Measurements from ENCODE around the gene TSPAN5. TPM values are rescaled to one million over a fixed set of nuclear protein-coding genes. Genes with fewer than 3 reads are reported as not detected.

The TSPAN5 gene
- total RNA-seq, 3 donors from 2014 or later (not counting 1 experiment from before 2014, with no cell fraction given) = 6.8 to 13.7 (median 11.4) TPM

DNA sequence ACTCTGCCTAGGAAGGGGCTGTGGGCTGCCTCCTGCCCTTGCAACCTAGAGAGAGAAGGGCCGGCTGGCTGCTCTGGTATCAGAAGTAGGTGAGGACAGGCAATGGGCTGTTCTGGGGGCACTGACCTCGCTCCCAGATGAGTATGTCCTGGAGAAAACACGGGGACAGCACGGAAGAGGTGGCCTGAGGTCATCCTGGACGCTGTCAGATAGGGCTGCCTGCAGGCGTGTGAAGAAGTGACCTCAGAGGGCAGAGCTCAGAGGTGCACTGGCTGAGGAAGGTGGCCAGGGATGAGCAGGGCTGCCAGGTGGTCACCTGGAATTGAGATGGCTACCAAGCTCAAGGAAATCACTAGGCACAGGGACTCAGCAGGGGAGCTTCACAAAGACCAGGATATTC, 159.6 kb downstream of the TSPAN5 start:
- H3K4me1 ChIP-seq (ENCODE audit: control insufficient read depth, insufficient read depth, low read length) = peaks cover 13% of the 10 kb centered on the region
- TF ChIP-seq, protein P1, sequence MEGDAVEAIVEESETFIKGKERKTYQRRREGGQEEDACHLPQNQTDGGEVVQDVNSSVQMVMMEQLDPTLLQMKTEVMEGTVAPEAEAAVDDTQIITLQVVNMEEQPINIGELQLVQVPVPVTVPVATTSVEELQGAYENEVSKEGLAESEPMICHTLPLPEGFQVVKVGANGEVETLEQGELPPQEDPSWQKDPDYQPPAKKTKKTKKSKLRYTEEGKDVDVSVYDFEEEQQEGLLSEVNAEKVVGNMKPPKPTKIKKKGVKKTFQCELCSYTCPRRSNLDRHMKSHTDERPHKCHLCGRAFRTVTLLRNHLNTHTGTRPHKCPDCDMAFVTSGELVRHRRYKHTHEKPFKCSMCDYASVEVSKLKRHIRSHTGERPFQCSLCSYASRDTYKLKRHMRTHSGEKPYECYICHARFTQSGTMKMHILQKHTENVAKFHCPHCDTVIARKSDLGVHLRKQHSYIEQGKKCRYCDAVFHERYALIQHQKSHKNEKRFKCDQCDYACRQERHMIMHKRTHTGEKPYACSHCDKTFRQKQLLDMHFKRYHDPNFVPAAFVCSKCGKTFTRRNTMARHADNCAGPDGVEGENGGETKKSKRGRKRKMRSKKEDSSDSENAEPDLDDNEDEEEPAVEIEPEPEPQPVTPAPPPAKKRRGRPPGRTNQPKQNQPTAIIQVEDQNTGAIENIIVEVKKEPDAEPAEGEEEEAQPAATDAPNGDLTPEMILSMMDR (IDR thresholded peaks at IDR 0.05) = no peak
- peaks cover 2% of the 10 kb centered on the region for H3K9me3 ChIP-seq (ENCODE audit: control insufficient read depth, insufficient read depth, low read length)
- H3K36me3 ChIP-seq (ENCODE audit: control insufficient read depth, insufficient read depth, low read length) = no peaks in the 10 kb centered on the region
- H3K4me3 ChIP-seq (ENCODE audit: low read length) = no peak overlapping the region
- Mint-ChIP-seq H3K27ac (peak overlapping the region in 1 of 2 donors; percentile 84), H3K4me3 (no peak overlapping the region), H3K27me3 (ENCODE audit: low read depth in 2 of 2) (no peaks in the 10 kb centered on the region), H3K4me1 (peaks cover 27 to 38% of the 10 kb centered on the region in 2 donors), H3K9me3 (peaks cover 2 to 3% of the 10 kb centered on the region in 2 donors), H3K36me3 (no peaks in the 10 kb centered on the region)
- intact Hi-C loops (cut with micrococcal nuclease) = no loop called here
- 95% methylated on average over 6 of the region's 6 CpGs for WGBS (ENCODE audit: insufficient coverage)
- DNase-seq (no peak), ATAC-seq (no peak)
- H3K27ac ChIP-seq (ENCODE audit: low read length) = no peak overlapping the region
- H3K27me3 ChIP-seq (ENCODE audit: control insufficient read depth, insufficient read depth, low read length) = no peaks in the 10 kb centered on the region

DNA sequence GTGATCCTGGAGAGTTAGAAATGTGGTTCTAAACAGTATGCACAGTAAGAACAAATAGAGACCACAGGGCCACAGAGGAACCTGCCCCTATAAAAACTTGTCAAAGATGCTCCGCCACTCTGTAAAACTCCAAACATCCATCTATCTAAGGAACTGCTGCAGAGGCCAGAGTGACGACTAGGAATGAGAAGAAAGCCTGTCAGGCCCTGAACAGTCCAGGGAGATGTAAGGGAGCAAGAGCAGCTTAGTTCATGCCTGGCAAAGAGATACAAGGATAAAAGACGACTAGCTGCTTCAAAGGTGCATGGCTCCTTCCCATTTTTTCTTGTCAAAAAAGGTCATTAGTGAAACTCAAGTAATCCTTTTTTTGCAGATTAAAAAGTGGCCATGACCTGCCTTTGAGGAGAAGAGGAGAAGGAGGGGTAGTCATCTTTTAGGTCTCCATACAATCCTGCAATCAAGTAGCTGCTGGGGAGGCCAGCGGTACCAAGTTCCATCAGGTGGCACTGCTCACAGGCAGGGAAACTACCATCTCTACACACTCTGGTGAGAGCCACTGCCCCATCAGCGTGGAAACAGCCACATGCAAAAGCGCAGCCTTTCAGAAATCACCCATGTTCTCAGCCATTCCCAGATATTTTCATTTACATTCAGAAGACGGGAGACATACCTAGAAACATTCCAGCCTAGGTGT, 162.1 kb downstream of the TSPAN5 start:
- H3K9me3 Mint-ChIP-seq = peaks cover 1% of the 10 kb centered on the region in 2 donors
- TF ChIP-seq, protein P1 (IDR thresholded peaks at IDR 0.05) = no peak
- Histone ChIP-seq H3K4me1 (ENCODE audit: control insufficient read depth, insufficient read depth, low read length) (peaks cover 13% of the 10 kb centered on the region), H3K4me3 (ENCODE audit: low read length) (no peak overlapping the region), H3K36me3 (ENCODE audit: control insufficient read depth, insufficient read depth, low read length) (no peaks in the 10 kb centered on the region), H3K27ac (ENCODE audit: low read length) (no peak overlapping the region), H3K27me3 (ENCODE audit: control insufficient read depth, insufficient read depth, low read length) (no peaks in the 10 kb centered on the region), H3K9me3 (ENCODE audit: control insufficient read depth, insufficient read depth, low read length) (no peaks in the 10 kb centered on the region)
- no peaks in the 10 kb centered on the region for H3K36me3 Mint-ChIP-seq
- H3K27ac Mint-ChIP-seq = peak overlapping the region in 1 of 2 donors; percentile 49
- ATAC-seq = no peak
- peaks cover 18 to 32% of the 10 kb centered on the region in 2 donors for H3K4me1 Mint-ChIP-seq
- intact Hi-C loops (cut with micrococcal nuclease) = no loop called here
- H3K27me3 Mint-ChIP-seq (ENCODE audit: low read depth in 2 of 2) = no peaks in the 10 kb centered on the region
- DNase-seq = no peak
- 96% methylated on average over 6 of the region's 7 CpGs for WGBS (ENCODE audit: insufficient coverage)
- H3K4me3 Mint-ChIP-seq = no peak overlapping the region

DNA sequence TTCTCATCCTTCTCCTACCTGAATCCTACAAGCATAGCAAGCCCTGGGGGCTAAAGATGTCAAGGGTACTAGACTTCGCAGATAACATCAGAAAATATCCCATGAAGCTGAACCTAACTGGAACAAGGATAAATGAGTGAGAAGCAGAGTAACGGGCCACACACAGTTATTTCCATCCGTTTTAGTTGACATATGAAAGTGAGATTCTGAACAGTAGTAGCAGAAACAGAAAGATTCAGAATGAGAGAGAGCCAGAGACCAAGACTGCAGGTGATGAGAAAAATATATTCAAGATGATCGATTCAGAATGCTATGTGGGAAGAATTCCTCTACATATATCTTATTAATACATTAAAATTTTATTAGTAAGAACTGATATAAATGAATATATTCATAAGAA, 165.1 kb downstream of the TSPAN5 start:
- no peaks in the 10 kb centered on the region for H3K9me3 ChIP-seq (ENCODE audit: control insufficient read depth, insufficient read depth, low read length)
- H3K4me1 Mint-ChIP-seq = peaks cover 9 to 29% of the 10 kb centered on the region in 2 donors
- H3K36me3 Mint-ChIP-seq = no peaks in the 10 kb centered on the region
- H3K27ac ChIP-seq (ENCODE audit: low read length) = no peak overlapping the region
- ATAC-seq (no peak), DNase-seq (no peak)
- peaks cover 6% of the 10 kb centered on the region for H3K4me1 ChIP-seq (ENCODE audit: control insufficient read depth, insufficient read depth, low read length)
- WGBS (ENCODE audit: insufficient coverage) = 86% methylated on average over 3 of the region's 4 CpGs
- intact Hi-C loops (cut with micrococcal nuclease) = no loop called here
- no peaks in the 10 kb centered on the region for H3K27me3 Mint-ChIP-seq (ENCODE audit: low read depth in 2 of 2)
- H3K36me3 ChIP-seq (ENCODE audit: control insufficient read depth, insufficient read depth, low read length) = no peaks in the 10 kb centered on the region
- no peak overlapping the region for H3K4me3 Mint-ChIP-seq
- H3K27ac Mint-ChIP-seq = no peak overlapping the region
- TF ChIP-seq, protein P1 (IDR thresholded peaks at IDR 0.05) = no peak
- H3K9me3 Mint-ChIP-seq = no peaks in the 10 kb centered on the region
- no peak overlapping the region for H3K4me3 ChIP-seq (ENCODE audit: low read length)
- H3K27me3 ChIP-seq (ENCODE audit: control insufficient read depth, insufficient read depth, low read length) = no peaks in the 10 kb centered on the region

Data from natural killer cell (primary cell).